Endometrium (tissue), 2 donors: ENCODE results near the gene PCSK9.

Experiments
- FAIRE-seq: peaks from 2 replicates; lab custom pipeline; 2012; peaks lifted over from hg19 to GRCh38; lab: Jason Lieb, UNC
- donor health status: control.
- donor health status: control.

Gene PCSK9

DNA sequence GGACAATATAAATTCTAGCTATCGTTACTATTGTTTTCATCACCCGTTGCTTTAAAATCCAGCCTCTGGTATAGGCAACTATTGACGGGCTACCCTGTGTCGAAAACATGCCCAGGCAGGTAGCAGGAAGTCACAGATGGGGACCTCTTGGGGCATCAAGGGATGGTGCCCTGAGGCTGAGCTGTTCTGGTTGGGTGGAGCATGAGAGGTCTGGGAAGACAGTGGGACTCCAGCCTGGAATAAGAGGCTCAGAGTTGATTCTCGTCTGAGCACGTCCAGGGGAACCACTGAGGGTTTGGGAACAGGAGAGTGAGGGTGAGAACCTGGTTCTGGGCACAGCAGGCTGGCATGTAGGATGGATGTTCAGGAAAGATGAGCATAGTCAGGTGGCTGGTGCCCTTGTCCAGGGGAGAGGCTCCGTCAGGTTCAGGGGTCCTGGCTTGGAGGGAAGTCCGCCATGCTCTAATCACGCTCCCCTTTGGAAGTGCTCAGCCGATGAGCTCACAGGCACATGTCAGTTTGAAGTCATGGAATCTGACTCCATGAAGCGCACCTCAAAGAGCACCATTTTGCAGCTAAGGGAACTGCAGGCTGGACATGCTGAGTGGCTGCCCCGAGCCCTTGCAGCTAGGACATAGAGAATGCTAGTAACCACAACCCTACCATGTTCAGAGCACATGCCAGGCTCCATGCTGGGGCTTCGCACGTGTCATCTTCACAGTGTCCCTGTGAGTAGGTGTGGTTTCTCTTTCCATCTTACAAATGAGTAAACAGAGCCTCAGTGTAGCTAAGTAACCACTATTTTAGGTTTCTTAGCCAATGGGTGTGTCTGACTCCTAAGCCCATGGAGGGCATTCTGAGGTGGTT lies 21.0 kb downstream of the PCSK9 start:
- FAIRE-seq: no peak

- FAIRE-seq: no peak
These were observed 21.8 kb downstream of the PCSK9 start for GRCh38 chr1:55061000-55061705.

GRCh38 chr1:55061706-55062321 lies 22.5 kb downstream of the PCSK9 start:
- no peak for FAIRE-seq

- no peak for FAIRE-seq
These were observed 23.6 kb downstream of the PCSK9 start for GRCh38 chr1:55062801-55063576.

- no peak for FAIRE-seq
These were observed 24.2 kb downstream of the PCSK9 start for GRCh38 chr1:55063577-55063942.

GRCh38 chr1:55064071-55064581 lies 24.8 kb downstream of the PCSK9 start:
- FAIRE-seq: no peak

DNA sequence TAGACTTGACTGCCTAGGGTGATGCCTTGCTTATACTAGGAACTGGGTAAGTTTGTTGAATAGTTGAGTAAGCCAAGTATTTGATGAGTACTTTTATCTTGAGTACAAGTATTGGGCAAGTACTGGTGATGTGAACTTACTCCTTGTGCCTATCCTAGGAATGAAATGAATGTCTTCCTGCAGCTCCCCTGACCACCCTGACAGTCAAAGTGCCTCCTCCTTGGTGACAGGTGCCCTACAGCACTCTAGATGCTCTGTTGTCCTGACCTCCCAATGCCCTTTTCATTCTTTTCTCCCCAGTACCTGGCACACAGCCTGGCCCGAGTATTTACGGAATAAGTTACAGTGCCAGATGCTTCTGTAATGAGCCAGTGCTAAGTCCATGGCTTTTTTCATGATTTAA lies 25.5 kb downstream of the PCSK9 start:
- no peak for FAIRE-seq

GRCh38 chr1:55065648-55066047 lies 26.3 kb downstream of the PCSK9 start:
- no peak for FAIRE-seq

DNA sequence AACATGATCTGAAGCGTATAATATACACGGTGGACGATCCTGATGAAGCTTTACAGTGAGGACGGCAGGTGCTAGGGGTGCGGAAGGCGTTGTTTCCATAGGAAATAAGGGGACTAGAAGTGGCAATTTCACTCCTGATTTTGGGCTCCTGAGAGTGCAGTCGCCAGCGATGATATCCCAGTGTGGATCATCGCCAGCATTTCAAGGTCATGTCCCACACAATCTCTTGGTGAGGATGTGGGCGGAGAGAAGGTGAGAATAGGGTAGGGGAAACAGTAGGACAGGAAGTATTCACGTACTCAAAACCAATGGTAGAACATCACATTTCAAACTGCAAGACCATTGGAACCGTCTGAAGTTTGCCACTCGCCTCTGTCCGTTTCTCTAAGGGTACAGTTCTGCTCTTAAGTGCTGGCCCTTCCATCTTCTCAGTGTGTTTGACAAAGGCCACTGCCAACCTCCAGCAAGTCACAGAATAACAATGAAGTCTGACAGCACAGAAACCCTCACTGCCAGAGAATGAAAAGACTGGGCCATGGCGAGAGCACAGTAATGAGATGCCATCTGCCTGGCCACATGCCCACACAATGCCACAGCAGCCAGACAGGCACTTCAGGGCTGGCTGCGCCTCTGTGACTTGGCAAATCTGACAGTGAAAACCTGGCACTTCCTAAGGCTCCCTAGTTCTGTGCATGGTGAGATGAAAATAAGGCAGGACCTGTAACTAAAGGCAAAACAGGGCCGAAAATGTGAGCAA lies 27.9 kb downstream of the PCSK9 start:
- FAIRE-seq: no peak

GRCh38 chr1:55067914-55068313 lies 28.6 kb downstream of the PCSK9 start:
- no peak for FAIRE-seq

- FAIRE-seq: no peak
These were observed 29.3 kb downstream of the PCSK9 start for GRCh38 chr1:55068638-55069037.

GRCh38 chr1:55069280-55069679 lies 29.9 kb downstream of the PCSK9 start:
- FAIRE-seq: no peak

DNA sequence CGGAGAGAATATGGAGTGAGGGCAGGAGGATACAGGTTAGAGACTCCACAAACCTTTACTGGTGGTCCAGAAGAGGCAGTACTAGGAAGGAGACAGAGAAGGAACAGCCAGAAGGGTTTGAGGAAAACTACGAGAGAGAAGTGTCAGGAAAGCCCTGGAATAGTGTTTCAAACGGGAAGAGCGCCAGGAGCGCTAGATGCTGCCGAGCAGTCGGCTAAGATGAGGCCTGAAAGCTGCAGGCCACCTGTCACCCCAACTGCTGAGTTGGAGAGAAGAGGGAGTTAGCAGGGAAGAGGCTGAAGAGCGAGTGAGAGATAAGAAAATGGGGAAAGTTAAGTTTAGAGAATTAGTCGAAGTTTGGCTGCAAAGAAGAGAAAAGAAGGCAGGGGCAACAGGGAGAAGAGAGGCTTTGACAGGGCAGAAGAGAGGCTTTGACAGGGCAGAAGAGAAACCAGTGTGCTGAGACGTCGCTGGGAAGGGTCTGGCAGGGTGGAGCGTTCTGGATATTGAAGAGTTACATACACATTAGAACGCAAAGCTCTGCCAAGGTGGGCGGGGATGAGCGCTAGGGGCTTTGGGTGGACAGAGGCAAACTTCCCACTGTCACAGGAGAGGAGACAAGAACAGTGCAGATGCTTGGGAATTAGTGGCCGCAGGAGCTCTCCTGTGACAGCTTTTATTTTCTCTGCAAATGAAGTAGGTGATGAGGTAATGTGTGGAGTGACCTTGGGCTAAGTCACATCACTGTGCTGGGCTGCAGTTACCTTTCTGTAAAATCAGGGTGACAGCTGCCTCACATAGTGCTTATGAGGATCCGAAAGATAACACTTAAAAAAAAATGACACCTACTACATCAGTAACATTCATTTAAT lies 31.2 kb downstream of the PCSK9 start:
- no peak for FAIRE-seq

DNA sequence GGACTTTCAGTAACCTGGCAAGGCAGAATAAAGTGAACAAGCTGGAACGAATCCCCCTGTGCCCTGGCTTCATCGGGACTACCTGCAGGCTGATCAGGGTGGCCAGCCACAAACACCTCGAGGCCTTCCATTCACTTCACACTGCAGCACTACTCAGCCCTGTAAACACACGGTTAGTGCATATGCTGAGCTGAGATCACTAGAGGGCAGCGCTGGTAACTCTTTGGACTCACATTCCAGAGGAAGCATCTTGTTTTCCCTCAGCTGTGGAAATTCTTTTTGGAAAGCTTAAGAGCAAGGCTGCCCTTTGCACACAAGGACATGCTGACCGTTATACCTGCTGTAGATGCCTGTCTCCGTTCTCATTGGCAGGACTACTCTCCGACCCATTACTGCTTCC lies 32.1 kb downstream of the PCSK9 start:
- no peak for FAIRE-seq

DNA sequence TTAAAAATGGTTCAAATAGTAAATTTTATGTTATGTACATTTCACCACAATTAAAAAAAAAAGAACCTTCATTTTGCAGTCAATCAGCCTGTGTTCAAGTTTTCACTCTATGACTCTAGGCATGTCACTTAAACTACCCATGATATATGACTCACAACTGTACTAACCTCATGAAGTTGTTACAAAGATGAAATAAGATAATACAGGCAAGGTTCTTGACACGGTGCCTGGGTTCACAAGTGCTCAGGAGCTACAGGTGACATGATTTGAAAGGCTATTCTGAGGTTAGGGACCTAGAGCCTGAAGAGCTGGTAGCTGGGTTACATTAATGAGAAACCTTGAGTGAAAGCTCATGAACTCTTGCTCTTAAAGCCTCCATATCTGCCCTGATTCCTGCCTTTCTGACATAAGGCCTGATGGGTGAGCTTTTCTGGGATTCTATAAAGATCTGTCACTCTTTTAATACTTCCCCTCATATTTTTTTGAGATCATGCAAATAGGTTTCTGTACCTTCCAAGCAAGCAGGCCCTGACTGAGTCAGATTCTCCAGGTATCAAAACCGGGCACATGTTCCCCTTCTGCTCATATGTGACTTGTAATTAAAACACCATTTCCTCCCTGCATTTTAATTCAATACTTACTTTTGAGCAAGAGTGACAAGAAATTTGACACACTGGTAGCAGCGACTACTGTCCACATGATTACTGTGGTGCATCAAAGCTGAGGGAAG lies 34.0 kb downstream of the PCSK9 start:
- FAIRE-seq: no peak

DNA sequence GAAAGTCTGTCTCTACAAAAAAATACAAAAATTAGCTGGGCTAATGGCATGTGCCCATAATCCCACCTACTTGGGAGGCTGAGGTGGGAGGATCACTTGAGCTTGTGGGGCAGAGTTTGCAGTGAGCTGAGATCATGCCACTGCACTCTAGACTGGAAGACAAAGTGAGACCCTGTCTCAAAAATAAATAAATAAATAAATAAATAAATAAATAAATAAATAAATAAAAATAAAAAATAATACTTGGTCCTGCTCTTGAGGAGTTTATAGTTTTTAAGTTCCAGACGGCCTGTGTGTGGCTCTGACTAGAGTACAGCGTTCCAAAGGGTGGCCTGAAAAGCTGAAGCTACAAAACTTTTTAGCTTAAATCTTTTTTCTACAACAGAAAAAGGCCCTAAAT lies 35.1 kb downstream of the PCSK9 start:
- no peak for FAIRE-seq

- no peak for FAIRE-seq
These were observed 37.0 kb downstream of the PCSK9 start for GRCh38 chr1:55076356-55076755.

DNA sequence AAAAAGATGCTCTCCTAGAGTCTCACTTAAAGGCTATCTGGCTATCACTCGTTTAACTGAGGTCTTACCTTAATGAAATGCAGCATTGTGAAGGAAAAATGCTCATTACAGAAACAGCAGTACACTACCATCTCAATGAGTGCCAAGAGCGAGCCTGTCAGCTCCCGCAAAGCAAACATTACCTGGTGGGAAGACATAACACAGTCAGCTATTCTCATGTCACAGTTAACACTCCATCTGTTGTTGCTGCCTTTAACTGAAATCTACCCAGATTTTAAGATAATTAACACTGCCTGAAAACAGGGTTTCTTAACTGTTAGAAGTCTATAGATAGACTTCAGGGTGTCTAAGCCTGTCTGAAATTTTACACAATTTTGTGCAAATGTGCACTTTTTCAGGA lies 39.1 kb downstream of the PCSK9 start:
- FAIRE-seq: no peak

DNA sequence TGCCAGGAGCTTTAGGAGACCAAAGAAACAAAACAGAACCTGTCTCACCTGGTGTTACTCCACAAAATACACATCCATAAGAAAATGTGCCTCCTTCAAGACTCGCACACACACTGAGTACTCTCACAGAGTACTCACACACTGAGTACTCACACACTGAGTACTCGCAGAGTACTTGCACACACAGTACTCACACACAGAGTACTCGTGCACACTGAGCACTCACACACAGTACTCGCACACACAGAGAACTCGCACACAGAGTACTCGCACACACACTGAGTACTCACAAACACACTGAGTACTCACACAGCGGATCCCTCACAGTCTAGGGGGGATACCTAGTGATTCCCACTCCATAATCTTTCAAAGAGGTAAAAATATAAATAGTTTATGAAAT lies 40.3 kb downstream of the PCSK9 start:
- FAIRE-seq: no peak
